RPMI7951 (cell line): ENCODE measurements around the gene POPDC2. TPM values are rescaled to one million over a fixed set of nuclear protein-coding genes. Genes with fewer than 3 reads are reported as not detected.
A peak's percentile ranks its signal among the peaks of the same experiment; 100 is the strongest.

ENCODE experiments used
- DNase-seq: peaks from one replicate; pipeline ENCODE4 v3.0.0-alpha.2; 2012; ENCODE audit warnings: low read depth
- total RNA-seq: library from RNA; depleted of rRNA; stranded (reverse); fragments of >200 nt; shearing (Covaris generic); gene quantifications from 2 replicates; pipeline ENCODE4 v1.2.3, GENCODE V29; 2014

Gene POPDC2
- total RNA-seq, 1 experiment from 2014 or later, result not detected

GRCh38 chr3:119641416-119641815 lies 19.0 kb downstream of the POPDC2 start:
- DNase-seq, result no peak

GRCh38 chr3:119639494-119640350 lies 20.7 kb downstream of the POPDC2 start:
- DNase-seq, result no peak

DNA sequence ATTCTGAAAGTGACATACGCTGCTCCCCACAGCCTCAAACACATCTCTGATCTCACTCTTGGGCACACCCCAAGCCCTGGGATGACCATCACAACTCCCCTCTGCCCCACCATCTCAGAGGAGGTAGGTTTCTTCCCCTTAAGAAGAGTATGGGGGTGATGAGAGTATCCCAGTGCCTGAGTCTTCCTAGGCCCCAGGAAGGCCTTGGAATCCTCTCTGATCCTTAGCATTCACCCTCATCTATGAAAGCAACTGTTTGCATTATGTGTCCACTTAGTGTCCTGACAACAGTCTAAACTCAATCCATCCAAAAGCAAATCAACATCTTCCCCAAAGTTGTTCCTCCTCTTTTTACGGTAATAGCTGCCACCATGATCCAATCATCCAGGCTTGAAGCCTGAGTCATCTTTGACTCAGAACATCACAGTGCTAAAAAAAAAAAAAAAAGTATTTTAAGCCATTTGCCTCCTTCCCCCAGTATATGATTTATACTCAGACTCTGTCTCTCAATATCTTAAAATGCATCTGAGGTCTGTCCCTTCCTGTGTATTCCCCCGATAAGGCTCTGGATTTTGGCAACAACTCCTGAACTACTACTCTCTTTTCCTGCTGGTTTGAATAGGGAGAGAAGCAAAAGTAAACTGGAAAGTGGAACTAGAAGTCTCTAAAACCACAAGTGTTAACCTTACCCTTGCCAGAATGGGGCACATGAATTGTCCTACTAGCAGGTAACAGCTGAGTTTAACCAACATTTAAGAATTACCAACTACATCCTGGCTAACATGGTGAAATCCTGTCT lies 22.5 kb downstream of the POPDC2 start:
- DNase-seq, result peak; percentile 90

- no peak for DNase-seq
Measured at GRCh38 chr3:119636891-119637611, 23.3 kb downstream of the POPDC2 start.

DNA sequence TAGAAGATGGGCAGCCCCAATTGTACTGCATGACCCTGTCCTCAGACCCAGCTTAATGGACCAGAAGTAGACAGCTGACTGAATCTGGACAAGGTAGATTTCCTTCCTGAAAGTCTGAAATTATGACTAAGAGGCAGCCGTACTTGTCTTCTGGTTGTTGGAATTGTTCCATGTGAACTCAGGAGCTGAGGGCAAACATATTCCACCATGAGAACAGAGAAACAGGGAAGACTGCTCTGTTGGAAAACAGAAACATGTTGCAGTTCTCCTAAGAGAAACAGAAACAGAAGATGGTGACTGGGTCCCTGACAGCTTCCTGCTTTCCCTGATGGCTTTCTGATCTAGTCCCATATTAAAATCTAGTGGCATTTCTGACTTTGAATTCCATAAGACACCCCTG lies 24.1 kb downstream of the POPDC2 start:
- DNase-seq, result peak; percentile 36

- no peak for DNase-seq
Measured at GRCh38 chr3:119635719-119636118, 24.7 kb downstream of the POPDC2 start.

DNA sequence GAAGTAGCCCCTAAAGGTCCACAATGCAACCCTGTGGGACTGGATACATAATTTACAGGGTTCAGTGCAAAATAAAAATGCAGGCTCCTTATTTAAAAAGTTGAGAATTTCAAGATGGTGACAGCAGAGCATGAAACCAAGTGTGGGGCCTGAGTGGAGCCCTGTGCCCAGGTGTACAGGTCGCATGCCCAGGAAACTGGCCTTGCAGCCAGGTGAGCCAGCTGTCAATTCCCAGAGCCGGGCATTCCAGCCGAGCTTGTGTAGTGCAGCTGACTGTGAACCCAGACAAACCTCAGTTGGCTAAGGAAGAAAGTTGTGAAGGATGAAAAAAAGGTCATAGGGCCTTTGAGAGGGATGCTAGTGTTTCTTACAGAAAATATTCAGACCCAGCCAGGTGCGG lies 27.6 kb downstream of the POPDC2 start:
- DNase-seq, result no peak

DNA sequence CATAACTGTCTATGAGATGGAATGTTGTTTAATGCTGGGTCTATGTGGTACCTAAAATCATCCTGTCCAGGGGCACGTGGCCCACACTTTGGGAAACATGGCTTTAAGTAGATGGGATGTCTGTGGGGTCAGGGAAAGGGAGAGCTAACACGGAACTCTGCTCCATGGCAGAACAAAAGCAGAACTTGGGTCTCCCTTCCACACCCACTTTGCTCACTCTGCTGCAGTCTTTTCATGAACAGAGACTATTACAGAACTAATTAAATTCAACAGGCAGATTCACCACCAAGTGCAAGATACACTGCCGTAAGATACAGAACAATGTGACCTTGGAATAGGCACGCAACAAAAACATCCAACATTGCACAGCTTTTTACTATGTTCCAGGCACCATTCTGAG lies 28.2 kb downstream of the POPDC2 start:
- no peak for DNase-seq

DNA sequence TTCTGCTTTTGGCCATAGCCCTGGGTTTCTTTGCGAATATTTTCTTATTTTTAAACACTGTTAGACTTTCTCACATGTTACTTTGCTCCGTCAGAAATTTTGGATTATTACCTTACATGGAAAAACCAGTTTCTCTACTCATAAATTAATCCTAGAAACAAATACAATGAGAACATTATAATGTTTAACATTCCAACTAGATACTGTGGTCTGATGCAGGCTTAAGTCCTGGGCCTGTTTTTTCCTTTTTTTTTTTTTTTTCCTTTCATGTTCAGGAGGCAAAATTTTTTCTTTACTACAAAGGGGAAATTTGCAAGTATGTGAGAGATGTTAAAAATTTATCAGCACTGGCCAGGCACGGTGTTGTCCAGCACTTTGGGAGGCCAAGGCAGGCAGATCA lies 28.9 kb downstream of the POPDC2 start:
- no peak for DNase-seq

GRCh38 chr3:119630880-119631329 lies 29.5 kb downstream of the POPDC2 start:
- no peak for DNase-seq

GRCh38 chr3:119630128-119630879 lies 30.1 kb downstream of the POPDC2 start:
- DNase-seq, result no peak

- peak; percentile 15 for DNase-seq
Measured at GRCh38 chr3:119628816-119629445, 31.5 kb downstream of the POPDC2 start.

DNA sequence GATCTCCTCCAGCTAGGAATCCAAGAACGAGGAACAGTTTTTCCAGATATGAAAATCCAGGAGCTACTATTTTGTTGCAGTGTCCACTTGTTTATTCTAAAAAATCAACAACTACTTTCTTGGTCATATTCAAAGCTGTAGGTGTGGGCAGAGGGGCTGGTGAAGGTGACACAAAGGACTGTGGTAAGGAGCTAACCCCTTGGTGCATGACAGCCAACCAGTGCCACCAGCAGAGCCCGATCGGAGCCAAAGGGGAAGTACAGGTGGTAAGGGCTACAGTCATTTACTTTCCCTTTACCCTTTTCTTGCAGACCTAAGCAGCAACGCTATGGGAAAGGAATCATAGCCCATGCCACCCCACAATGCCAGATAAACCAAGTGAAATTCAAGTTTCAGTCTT lies 32.0 kb downstream of the POPDC2 start:
- no peak for DNase-seq

DNA sequence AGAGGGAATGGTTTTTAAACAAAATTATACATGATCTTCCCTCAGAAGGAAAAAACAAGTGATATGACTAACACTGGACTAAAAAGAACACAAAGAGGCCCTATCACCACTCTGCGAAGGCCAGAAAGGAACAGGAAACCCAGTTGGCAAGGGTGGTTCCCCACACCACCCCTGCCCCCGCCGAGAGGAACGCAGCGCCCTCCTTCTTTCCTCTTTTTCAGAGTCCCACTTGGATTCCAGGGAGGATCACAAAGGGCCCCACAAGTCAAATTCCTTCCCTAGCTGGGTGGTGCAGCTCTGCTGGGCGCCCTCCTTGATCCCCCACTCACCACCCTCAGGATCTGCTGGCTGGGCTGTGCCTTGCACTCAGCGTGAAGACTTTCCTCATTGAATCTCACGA lies 32.9 kb downstream of the POPDC2 start:
- peak; percentile 21 for DNase-seq

- no peak for DNase-seq
Measured at GRCh38 chr3:119626196-119626595, 34.2 kb downstream of the POPDC2 start.

GRCh38 chr3:119625451-119626153 lies 34.8 kb downstream of the POPDC2 start:
- no peak for DNase-seq

- DNase-seq, result no peak
Measured at GRCh38 chr3:119624002-119624720, 36.2 kb downstream of the POPDC2 start.

DNA sequence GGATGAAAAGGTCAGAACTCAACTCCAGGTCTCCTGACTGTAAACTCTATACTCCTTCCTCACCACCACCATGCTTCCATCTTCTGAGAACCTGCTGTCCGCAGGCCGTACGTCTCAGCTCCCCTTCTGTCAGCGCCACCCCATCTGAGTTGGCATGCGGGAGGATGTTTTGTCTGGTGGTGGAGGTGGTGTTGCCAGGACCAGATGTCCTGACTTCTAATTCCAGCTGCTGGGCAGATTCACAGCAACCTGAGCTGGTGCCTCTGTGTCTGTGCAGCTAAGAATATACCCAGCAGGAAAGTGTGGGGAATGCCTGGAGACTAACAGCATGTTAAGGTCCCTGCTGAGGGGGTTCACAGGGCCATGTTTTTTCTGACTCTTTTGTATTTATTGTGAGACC lies 39.5 kb downstream of the POPDC2 start:
- no peak for DNase-seq

GRCh38 chr3:119619094-119619493 lies 41.3 kb downstream of the POPDC2 start:
- no peak for DNase-seq

DNA sequence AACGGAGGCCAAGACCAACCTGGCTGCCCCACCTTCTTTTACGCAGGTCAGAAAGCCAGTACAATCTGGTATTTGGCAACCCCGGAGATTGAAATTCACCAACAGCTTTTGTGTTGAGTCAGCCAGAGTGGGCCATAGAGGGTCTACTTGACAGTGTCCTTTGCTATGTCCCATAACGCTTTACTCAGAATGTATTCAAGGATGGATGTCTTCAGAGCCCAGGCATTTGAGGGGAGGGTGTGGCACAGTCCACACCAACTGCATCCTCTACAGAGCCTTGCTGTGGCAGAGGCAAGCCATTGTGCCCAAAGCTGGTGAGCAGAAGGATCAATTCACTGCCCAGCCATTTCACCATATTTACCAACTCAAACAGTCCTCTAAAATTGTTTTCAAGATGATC lies 44.3 kb downstream of the POPDC2 start:
- no peak for DNase-seq
